ENCODE results near the gene ANKRD34B. TPM values are rescaled to one million over a fixed set of nuclear protein-coding genes. Genes with fewer than 3 reads are reported as not detected.
A peak's percentile ranks its signal among the peaks of the same experiment; 100 is the strongest.

ANKRD34B gene
- not detected in 2 replicates for total RNA-seq (2014; rRNA removed; shearing (Covaris generic))

- Histone ChIP-seq H3K4me3 (peak within 1 kb of the TSS; percentile 11; the same call in 1 of the 2 replicates), H3K4me1 (replicated peaks) (peaks cover 8% of the 10 kb centered on the region), H3K36me3 (no peaks in the 10 kb centered on the region), H3K27ac (no peak within 1 kb of the TSS), H3K27me3 (replicated peaks) (peaks cover 63% of the 10 kb centered on the region), H3K9me3 (replicated peaks) (no peaks in the 10 kb centered on the region; the same call in 1 of the 2 replicates)
- DNase-seq (ENCODE audit: low read depth in 1 of 2, low spot score in 2 of 2), result peak in 1 of 2 experiments; percentile 9
Observed at GRCh38 chr5:80569961-80570786, at the start of gene ANKRD34B. Gene ANKRD34B (minus strand): TSS chr5:80570280. CDS start chr5:80560019, 10,261 bp downstream.

- no peaks in the 10 kb centered on the region for H3K27me3 ChIP-seq (replicated peaks)
- H3K4me1 ChIP-seq (replicated peaks), result peaks cover 10% of the 10 kb centered on the region
- no peak overlapping the region for H3K4me3 ChIP-seq
- H3K9me3 ChIP-seq (replicated peaks), result no peaks in the 10 kb centered on the region; the same call in 1 of the 2 replicates
- H3K36me3 ChIP-seq, result no peaks in the 10 kb centered on the region
- no peak for DNase-seq (ENCODE audit: low read depth in 1 of 2, low spot score in 2 of 2)
- H3K27ac ChIP-seq, result no peak overlapping the region
Observed at GRCh38 chr5:80619086-80619485, 49.0 kb upstream of the ANKRD34B start.

- H3K36me3 ChIP-seq, result no peaks in the 10 kb centered on the region
Observed at GRCh38 chr5:80618438-80618837, 48.4 kb upstream of the ANKRD34B start.

GRCh38 chr5:80615266-80615914, 45.3 kb upstream of the ANKRD34B start:
- no peak overlapping the region for H3K27ac ChIP-seq
- no peaks in the 10 kb centered on the region for H3K27me3 ChIP-seq (replicated peaks)
- H3K9me3 ChIP-seq (replicated peaks), result no peaks in the 10 kb centered on the region; the same call in 1 of the 2 replicates
- H3K36me3 ChIP-seq, result no peaks in the 10 kb centered on the region
- DNase-seq (ENCODE audit: low read depth in 1 of 2, low spot score in 2 of 2), result no peak
- peaks cover 7% of the 10 kb centered on the region for H3K4me1 ChIP-seq (replicated peaks)
- H3K4me3 ChIP-seq, result no peak overlapping the region

More at GRCh38 chr5:80618438-80618837, 48.4 kb upstream of the ANKRD34B start:
- H3K27me3 ChIP-seq (replicated peaks), result no peaks in the 10 kb centered on the region
- no peak overlapping the region for H3K4me3 ChIP-seq
- H3K9me3 ChIP-seq (replicated peaks), result no peaks in the 10 kb centered on the region; the same call in 1 of the 2 replicates
- peaks cover 10% of the 10 kb centered on the region for H3K4me1 ChIP-seq (replicated peaks)
- DNase-seq (ENCODE audit: low read depth in 1 of 2, low spot score in 2 of 2), result no peak
- no peak overlapping the region for H3K27ac ChIP-seq

GRCh38 chr5:80609692-80610091, 39.6 kb upstream of the ANKRD34B start:
- Histone ChIP-seq H3K27ac (no peak overlapping the region), H3K36me3 (no peaks in the 10 kb centered on the region), H3K9me3 (replicated peaks) (no peaks in the 10 kb centered on the region), H3K4me1 (replicated peaks) (no peaks in the 10 kb centered on the region), H3K27me3 (replicated peaks) (no peaks in the 10 kb centered on the region), H3K4me3 (no peak overlapping the region)
- DNase-seq (ENCODE audit: low read depth in 1 of 2, low spot score in 2 of 2), result no peak

GRCh38 chr5:80608731-80609130, 38.7 kb upstream of the ANKRD34B start:
- no peak for DNase-seq (ENCODE audit: low read depth in 1 of 2, low spot score in 2 of 2)
- H3K9me3 ChIP-seq (replicated peaks), result no peaks in the 10 kb centered on the region
- no peaks in the 10 kb centered on the region for H3K27me3 ChIP-seq (replicated peaks)
- no peak overlapping the region for H3K4me3 ChIP-seq
- H3K27ac ChIP-seq, result no peak overlapping the region
- no peaks in the 10 kb centered on the region for H3K4me1 ChIP-seq (replicated peaks)
- no peaks in the 10 kb centered on the region for H3K36me3 ChIP-seq

- Histone ChIP-seq H3K9me3 (replicated peaks) (no peaks in the 10 kb centered on the region), H3K36me3 (no peaks in the 10 kb centered on the region), H3K27me3 (replicated peaks) (no peaks in the 10 kb centered on the region), H3K4me1 (replicated peaks) (no peaks in the 10 kb centered on the region), H3K27ac (no peak overlapping the region), H3K4me3 (no peak overlapping the region)
- no peak for DNase-seq (ENCODE audit: low read depth in 1 of 2, low spot score in 2 of 2)
Observed at GRCh38 chr5:80607832-80608231, 37.8 kb upstream of the ANKRD34B start.

- H3K27me3 ChIP-seq (replicated peaks), result no peaks in the 10 kb centered on the region
- DNase-seq (ENCODE audit: low read depth in 1 of 2, low spot score in 2 of 2), result no peak
- no peak overlapping the region for H3K27ac ChIP-seq
- no peaks in the 10 kb centered on the region for H3K4me1 ChIP-seq (replicated peaks)
- no peaks in the 10 kb centered on the region for H3K36me3 ChIP-seq
- no peaks in the 10 kb centered on the region for H3K9me3 ChIP-seq (replicated peaks)
- H3K4me3 ChIP-seq, result no peak overlapping the region
Observed at GRCh38 chr5:80607343-80607742, 37.3 kb upstream of the ANKRD34B start.

GRCh38 chr5:80600943-80601693, 31.0 kb upstream of the ANKRD34B start:
- Histone ChIP-seq H3K36me3 (no peaks in the 10 kb centered on the region), H3K9me3 (replicated peaks) (no peaks in the 10 kb centered on the region), H3K27me3 (replicated peaks) (no peaks in the 10 kb centered on the region), H3K4me1 (replicated peaks) (no peaks in the 10 kb centered on the region), H3K4me3 (no peak overlapping the region), H3K27ac (no peak overlapping the region)
- DNase-seq (ENCODE audit: low read depth in 1 of 2, low spot score in 2 of 2), result no peak

GRCh38 chr5:80597500-80597899, 27.4 kb upstream of the ANKRD34B start:
- Histone ChIP-seq H3K27ac (no peak overlapping the region), H3K36me3 (no peaks in the 10 kb centered on the region), H3K4me3 (no peak overlapping the region), H3K9me3 (replicated peaks) (no peaks in the 10 kb centered on the region), H3K27me3 (replicated peaks) (no peaks in the 10 kb centered on the region), H3K4me1 (replicated peaks) (no peaks in the 10 kb centered on the region)
- DNase-seq (ENCODE audit: low read depth in 1 of 2, low spot score in 2 of 2), result no peak

- DNase-seq (ENCODE audit: low read depth in 1 of 2, low spot score in 2 of 2), result no peak
- Histone ChIP-seq H3K27me3 (replicated peaks) (no peaks in the 10 kb centered on the region), H3K36me3 (no peaks in the 10 kb centered on the region), H3K4me3 (no peak overlapping the region), H3K9me3 (replicated peaks) (no peaks in the 10 kb centered on the region), H3K27ac (no peak overlapping the region), H3K4me1 (replicated peaks) (no peaks in the 10 kb centered on the region)
Observed at GRCh38 chr5:80594810-80595209, 24.7 kb upstream of the ANKRD34B start.

- H3K9me3 ChIP-seq (replicated peaks), result no peaks in the 10 kb centered on the region
- H3K4me3 ChIP-seq, result no peak overlapping the region
- H3K27ac ChIP-seq, result no peak overlapping the region
- no peaks in the 10 kb centered on the region for H3K36me3 ChIP-seq
- no peak for DNase-seq (ENCODE audit: low read depth in 1 of 2, low spot score in 2 of 2)
- H3K4me1 ChIP-seq (replicated peaks), result no peaks in the 10 kb centered on the region
- no peaks in the 10 kb centered on the region for H3K27me3 ChIP-seq (replicated peaks)
Observed at GRCh38 chr5:80592761-80593160, 22.7 kb upstream of the ANKRD34B start.

GRCh38 chr5:80592105-80592504, 22.0 kb upstream of the ANKRD34B start:
- H3K4me1 ChIP-seq (replicated peaks), result no peaks in the 10 kb centered on the region
- H3K27me3 ChIP-seq (replicated peaks), result no peaks in the 10 kb centered on the region
- DNase-seq (ENCODE audit: low read depth in 1 of 2, low spot score in 2 of 2), result no peak
- H3K4me3 ChIP-seq, result no peak overlapping the region
- H3K9me3 ChIP-seq (replicated peaks), result no peaks in the 10 kb centered on the region
- no peak overlapping the region for H3K27ac ChIP-seq
- no peaks in the 10 kb centered on the region for H3K36me3 ChIP-seq

All from SJSA1 (cell line).